Measurements from ENCODE around the gene PRDM11.
A peak's percentile ranks its signal among the peaks of the same experiment; 100 is the strongest.

The PRDM11 gene

GRCh38 chr11:45212566-45213315 is 66.3 kb downstream of the PRDM11 start:
- no peak for DNase-seq

- no peak for DNase-seq
These were observed 66.9 kb downstream of the PRDM11 start for GRCh38 chr11:45213316-45213665.

GRCh38 chr11:45213717-45214116 is 67.3 kb downstream of the PRDM11 start:
- no peak for DNase-seq

GRCh38 chr11:45215098-45215865 is 68.8 kb downstream of the PRDM11 start:
- DNase-seq: no peak

GRCh38 chr11:45216031-45216430 is 69.6 kb downstream of the PRDM11 start:
- no peak for DNase-seq

- DNase-seq: no peak
These were observed 70.5 kb downstream of the PRDM11 start for GRCh38 chr11:45216901-45217300.

- DNase-seq: peak; percentile 15
These were observed 71.6 kb downstream of the PRDM11 start for GRCh38 chr11:45217991-45218390.

- DNase-seq: no peak
These were observed 72.3 kb downstream of the PRDM11 start for GRCh38 chr11:45218705-45219104.

- DNase-seq: no peak
These were observed 73.0 kb downstream of the PRDM11 start for GRCh38 chr11:45219411-45219810.

- DNase-seq: no peak
These were observed 77.1 kb downstream of the PRDM11 start for GRCh38 chr11:45223496-45223895.

GRCh38 chr11:45224766-45225165 is 78.3 kb downstream of the PRDM11 start:
- no peak for DNase-seq

GRCh38 chr11:45225277-45225676 is 78.8 kb downstream of the PRDM11 start:
- no peak for DNase-seq

- DNase-seq: no peak
These were observed 79.8 kb downstream of the PRDM11 start for GRCh38 chr11:45225961-45226871.

- DNase-seq: no peak
These were observed 80.5 kb downstream of the PRDM11 start for GRCh38 chr11:45226901-45227300.

GRCh38 chr11:45227836-45228235 is 81.4 kb downstream of the PRDM11 start:
- DNase-seq: no peak

- no peak for DNase-seq
These were observed 83.1 kb downstream of the PRDM11 start for GRCh38 chr11:45229401-45230020.

GRCh38 chr11:45232341-45233080 is 86.1 kb downstream of the PRDM11 start:
- DNase-seq: no peak

- peak; percentile 30 for DNase-seq
These were observed 86.8 kb downstream of the PRDM11 start for GRCh38 chr11:45233121-45233803.

- DNase-seq: no peak
These were observed 87.3 kb downstream of the PRDM11 start for GRCh38 chr11:45233804-45234170.

- DNase-seq: no peak
These were observed 88.0 kb downstream of the PRDM11 start for GRCh38 chr11:45234306-45235006.

All from fibroblast of skin of abdomen (primary cell).